ENCODE results near the gene CCDC106.

CCDC106 gene

GRCh38 chr19:55673889-55674288 lies 25.9 kb downstream of the CCDC106 start:
- peak overlapping the region; percentile 92 for H3K27ac Mint-ChIP-seq

DNA sequence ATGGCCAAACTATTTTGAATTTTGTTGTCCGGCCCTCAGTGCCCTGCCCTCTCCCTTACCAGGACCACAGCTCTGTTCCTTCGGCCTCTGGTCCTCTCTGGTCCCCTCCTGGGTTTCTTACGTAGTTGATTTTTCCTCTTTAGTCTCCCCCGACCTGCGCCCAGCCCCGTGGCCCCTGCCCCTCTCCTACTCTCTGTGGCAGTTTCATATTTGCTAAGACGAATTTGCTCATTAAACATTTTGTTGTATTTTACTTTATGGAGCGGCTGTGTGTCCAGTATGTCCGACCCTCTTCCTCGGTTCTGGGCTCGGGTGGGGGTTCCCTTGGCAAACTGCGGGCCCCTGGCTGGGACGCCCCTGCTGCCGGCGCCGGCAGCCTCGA lies 26.4 kb downstream of the CCDC106 start:
- no peaks in the 10 kb centered on the region for H3K9me3 Mint-ChIP-seq
- DNase-seq = peak; percentile 19

More at GRCh38 chr19:55673889-55674288, 25.9 kb downstream of the CCDC106 start:
- H3K27me3 Mint-ChIP-seq (ENCODE audit: low read depth, poor library complexity) = peaks cover 3% of the 10 kb centered on the region
- no peak for DNase-seq
- H3K4me1 Mint-ChIP-seq = peaks cover 62% of the 10 kb centered on the region
- TF ChIP-seq, protein P1, sequence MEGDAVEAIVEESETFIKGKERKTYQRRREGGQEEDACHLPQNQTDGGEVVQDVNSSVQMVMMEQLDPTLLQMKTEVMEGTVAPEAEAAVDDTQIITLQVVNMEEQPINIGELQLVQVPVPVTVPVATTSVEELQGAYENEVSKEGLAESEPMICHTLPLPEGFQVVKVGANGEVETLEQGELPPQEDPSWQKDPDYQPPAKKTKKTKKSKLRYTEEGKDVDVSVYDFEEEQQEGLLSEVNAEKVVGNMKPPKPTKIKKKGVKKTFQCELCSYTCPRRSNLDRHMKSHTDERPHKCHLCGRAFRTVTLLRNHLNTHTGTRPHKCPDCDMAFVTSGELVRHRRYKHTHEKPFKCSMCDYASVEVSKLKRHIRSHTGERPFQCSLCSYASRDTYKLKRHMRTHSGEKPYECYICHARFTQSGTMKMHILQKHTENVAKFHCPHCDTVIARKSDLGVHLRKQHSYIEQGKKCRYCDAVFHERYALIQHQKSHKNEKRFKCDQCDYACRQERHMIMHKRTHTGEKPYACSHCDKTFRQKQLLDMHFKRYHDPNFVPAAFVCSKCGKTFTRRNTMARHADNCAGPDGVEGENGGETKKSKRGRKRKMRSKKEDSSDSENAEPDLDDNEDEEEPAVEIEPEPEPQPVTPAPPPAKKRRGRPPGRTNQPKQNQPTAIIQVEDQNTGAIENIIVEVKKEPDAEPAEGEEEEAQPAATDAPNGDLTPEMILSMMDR (IDR thresholded peaks at IDR 0.05) = no peak
- peaks cover 37% of the 10 kb centered on the region for H3K36me3 Mint-ChIP-seq (ENCODE audit: low read depth)
- peak overlapping the region; percentile 58 for H3K4me3 Mint-ChIP-seq
- H3K9me3 Mint-ChIP-seq = no peaks in the 10 kb centered on the region

GRCh38 chr19:55674841-55675660 lies 27.0 kb downstream of the CCDC106 start, which contains the start of gene EPN1:
TSS of gene EPN1 (plus strand) at chr19:55675226. CDS start at chr19:55678628, 3,402 bp downstream.
- peaks cover 46% of the 10 kb centered on the region for H3K36me3 Mint-ChIP-seq (ENCODE audit: low read depth)
- TF ChIP-seq, protein P1 (IDR thresholded peaks at IDR 0.05) = no peak
- peaks cover 62% of the 10 kb centered on the region for H3K4me1 Mint-ChIP-seq

More for the DNA sequence above, 26.4 kb downstream of the CCDC106 start:
- Mint-ChIP-seq H3K27me3 (ENCODE audit: low read depth, poor library complexity) (peaks cover 3% of the 10 kb centered on the region), H3K4me1 (peaks cover 62% of the 10 kb centered on the region), H3K36me3 (ENCODE audit: low read depth) (peaks cover 42% of the 10 kb centered on the region), H3K27ac (peak overlapping the region; percentile 98), H3K4me3 (peak overlapping the region; percentile 82)
- TF ChIP-seq, protein P1 (IDR thresholded peaks at IDR 0.05) = no peak

DNA sequence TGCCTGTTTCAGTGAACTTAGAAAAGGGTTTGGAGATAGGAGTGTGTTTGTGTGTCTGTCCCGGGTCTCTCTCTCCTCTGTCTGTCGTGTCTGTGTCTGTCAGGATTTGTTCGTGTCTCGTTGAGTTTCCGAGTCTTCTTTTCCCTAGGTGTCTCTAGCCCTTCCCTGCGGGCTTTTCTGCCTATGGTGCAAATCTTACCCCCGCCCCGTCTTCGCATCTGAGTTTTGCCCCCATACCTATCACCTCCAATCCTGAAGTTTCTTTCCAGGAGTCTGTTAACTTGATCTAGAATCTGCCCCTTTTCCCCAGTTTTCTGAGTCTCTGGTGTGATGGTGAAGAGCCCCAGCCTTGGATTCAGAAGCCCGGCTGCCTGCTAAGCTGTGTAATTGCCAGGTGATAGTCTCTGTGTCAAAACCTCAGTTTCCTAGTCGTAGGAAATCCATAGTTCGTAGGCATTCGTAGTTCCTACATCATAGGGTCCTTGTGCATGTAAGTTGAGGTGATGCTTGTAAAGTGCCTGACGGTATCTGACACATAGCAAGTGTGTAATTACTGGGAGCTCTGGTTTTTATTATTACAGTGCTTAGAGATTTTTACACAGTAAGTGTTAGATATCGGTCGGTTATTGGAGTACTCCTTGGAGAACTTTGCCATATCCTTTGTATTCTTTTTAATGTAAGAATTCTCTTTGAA lies 27.8 kb downstream of the CCDC106 start:
- H3K27ac Mint-ChIP-seq = peak overlapping the region; percentile 97
- H3K36me3 Mint-ChIP-seq (ENCODE audit: low read depth) = peaks cover 45% of the 10 kb centered on the region
- TF ChIP-seq, protein P1 (IDR thresholded peaks at IDR 0.05) = no peak
- no peak for DNase-seq
- H3K27me3 Mint-ChIP-seq (ENCODE audit: low read depth, poor library complexity) = peaks cover 3% of the 10 kb centered on the region
- peaks cover 57% of the 10 kb centered on the region for H3K4me1 Mint-ChIP-seq
- peak overlapping the region; percentile 98 for H3K4me3 Mint-ChIP-seq
- no peaks in the 10 kb centered on the region for H3K9me3 Mint-ChIP-seq

More at GRCh38 chr19:55674841-55675660, 27.0 kb downstream of the CCDC106 start, which contains the start of gene EPN1:
- Mint-ChIP-seq H3K4me3 (peak within 1 kb of the TSS; percentile 98), H3K27me3 (ENCODE audit: low read depth, poor library complexity) (peaks cover 3% of the 10 kb centered on the region), H3K27ac (peak within 1 kb of the TSS; percentile 98), H3K9me3 (no peaks in the 10 kb centered on the region)
- DNase-seq = peak; percentile 98

DNA sequence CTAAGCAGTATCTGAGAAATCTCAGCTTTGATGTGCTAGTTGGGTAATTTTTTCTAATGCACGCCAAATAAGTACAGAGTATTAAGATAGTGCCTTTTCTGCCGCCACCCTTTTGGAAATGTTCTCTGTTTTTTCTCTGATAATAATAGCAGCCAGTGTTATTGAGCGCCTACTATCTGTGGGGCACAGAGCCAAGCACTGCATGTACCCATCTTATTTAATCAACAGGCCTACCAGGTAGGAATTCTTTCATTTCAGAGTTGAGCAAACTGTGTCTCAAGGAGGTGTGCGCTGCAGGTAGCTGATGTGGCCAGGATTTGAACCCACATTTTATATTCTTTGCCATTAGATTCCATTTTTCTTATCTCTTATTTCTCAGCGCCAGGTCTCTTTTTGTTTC lies 28.4 kb downstream of the CCDC106 start:
- H3K36me3 Mint-ChIP-seq (ENCODE audit: low read depth) = peaks cover 39% of the 10 kb centered on the region
- DNase-seq = no peak
- H3K27ac Mint-ChIP-seq = peak overlapping the region; percentile 16
- no peaks in the 10 kb centered on the region for H3K9me3 Mint-ChIP-seq
- TF ChIP-seq, protein P1 (IDR thresholded peaks at IDR 0.05) = no peak
- peaks cover 51% of the 10 kb centered on the region for H3K4me1 Mint-ChIP-seq
- H3K4me3 Mint-ChIP-seq = peak overlapping the region; percentile 98
- H3K27me3 Mint-ChIP-seq (ENCODE audit: low read depth, poor library complexity) = peaks cover 1% of the 10 kb centered on the region
